GM12878 (cell line): ENCODE measurements around the gene MUC5B. TPM values are rescaled to one million over a fixed set of nuclear protein-coding genes. Genes with fewer than 3 reads are reported as not detected.

Experiments used
- ATAC-seq: fragments of 200-7000 bp; cut with Tn5 transposase; 3 replicates; pipeline ENCODE4 v1.9.1; 2020; ENCODE audit warnings: mild to moderate bottlenecking, moderate library complexity
- BruUV-seq: library from RNA; stranded (reverse); fragments of 400-500 nt; replicated peaks from 2 replicates; lab custom pipeline; 2021; lab: Mats Ljungman, UMichigan
- CTCF ChIA-PET: fragments of 300-600 bp; sonication (Branson Sonifier 250); formaldehyde crosslinking; extraction: SDS; loops from one replicate; lab custom pipeline; 2021; ENCODE audit warnings: inconsistent platforms; lab: Yijun Ruan, JAX
- POLR2A ChIA-PET: fragments of 350-600 bp; formaldehyde crosslinking; extraction: SDS; loops from one replicate; lab custom pipeline; 2021; ENCODE audit warnings: inconsistent platforms; lab: Charles Lee
- RAD21 ChIA-PET: fragments of 300-600 bp; sonication (Branson Sonifier 250); formaldehyde crosslinking; loops from one replicate; lab custom pipeline; 2023; ENCODE audit warnings: antibody characterized with exemption; ENCODE audit not compliant: unreplicated experiment; lab: Charles Lee
- SMC1A ChIA-PET: fragments of 300-600 bp; sonication (Branson Sonifier 250); formaldehyde crosslinking; loops from one replicate; lab custom pipeline; 2023; ENCODE audit not compliant: unreplicated experiment, uncharacterized antibody; lab: Charles Lee
- DNase-seq: peaks from one replicate; pipeline ENCODE4 v3.0.0-alpha.2; 2011; ENCODE audit warnings: low read depth, low spot score
- FAIRE-seq: peaks from 3 replicates; lab custom pipeline; 2011; peaks lifted over from hg19 to GRCh38; lab: Jason Lieb, UNC
- H2AFZ ChIP-seq: 2 replicates; pipeline ENCODE4 v1.6.0; 2011; ENCODE audit warnings: low read depth, low read length, control low read depth; ENCODE audit not compliant: control insufficient read depth
- H3K27ac ChIP-seq: 2 replicates; pipeline ENCODE4 v1.5.1; 2011; ENCODE audit warnings: control low read depth; ENCODE audit not compliant: control insufficient read depth, insufficient read depth
- H3K27me3 ChIP-seq, 2 experiments: replicated peaks in 1 of 2; 2 replicates each; pipeline versions ENCODE4 v1.6.0 to v1.6.1; 2011; ENCODE audit warnings: low read length in 1 of 2; ENCODE audit not compliant: control insufficient read depth in 2 of 2, insufficient read depth in 2 of 2
- H3K36me3 ChIP-seq, 2 experiments: 2 replicates each; pipeline ENCODE4 v1.5.1; 2011; ENCODE audit warnings: low read length in 1 of 2; ENCODE audit not compliant: control insufficient read depth in 2 of 2, insufficient read depth in 2 of 2
- H3K4me1 ChIP-seq: 2 replicates; pipeline ENCODE4 v1.6.1; 2011; ENCODE audit warnings: mild to moderate bottlenecking, low read length, moderate library complexity, mixed read lengths; ENCODE audit not compliant: control insufficient read depth, insufficient read depth
- H3K4me2 ChIP-seq: 2 replicates; pipeline ENCODE4 v1.6.0; 2011; ENCODE audit warnings: control low read depth; ENCODE audit not compliant: control insufficient read depth, insufficient read depth
- H3K4me3 ChIP-seq: fragments of 200-600 bp; sonication (generic); 2 replicates; pipeline ENCODE4 v1.5.1; 2016
- H3K79me2 ChIP-seq: 2 replicates; pipeline ENCODE4 v1.6.0; 2011; ENCODE audit warnings: low read length; ENCODE audit not compliant: control insufficient read depth, insufficient read depth
- H3K9ac ChIP-seq: 2 replicates; pipeline ENCODE4 v1.8.0; 2011; ENCODE audit warnings: low read length, control low read depth, mixed read lengths; ENCODE audit not compliant: control insufficient read depth, insufficient read depth
- H3K9me3 ChIP-seq: replicated peaks from 3 replicates; pipeline ENCODE4 v1.5.1; 2011; ENCODE audit warnings: mild to moderate bottlenecking, low read length; ENCODE audit not compliant: control insufficient read depth, insufficient read depth
- H4K20me1 ChIP-seq: 2 replicates; pipeline ENCODE4 v1.6.0; 2011; ENCODE audit not compliant: control insufficient read depth, insufficient read depth
- BACH1 ChIP-seq: fragments of 450-650 bp; IDR thresholded peaks from 2 replicates; pipeline ENCODE4 v1.6.1; 2017; ENCODE audit warnings: mild to moderate bottlenecking, borderline replicate concordance
- CTCF ChIP-seq, 3 experiments: IDR thresholded peaks in 2 of 3; conservative IDR thresholded peaks in 1 of 3; 2 replicates each; pipeline ENCODE4 v1.5.1; 2011; ENCODE audit warnings: low read depth in 3 of 3, low read length in 3 of 3, mild to moderate bottlenecking in 3 of 3, control low read depth in 2 of 3, moderate library complexity in 2 of 3, inconsistent platforms in 1 of 3, mixed read lengths in 1 of 3; ENCODE audit not compliant: control insufficient read depth in 2 of 3, insufficient read depth in 1 of 3; ENCODE audit errors: extremely low read depth in 1 of 3
- GATAD2B ChIP-seq: fragments of 450-650 bp; conservative IDR thresholded peaks from 2 replicates; pipeline ENCODE4 v1.6.1; 2017; ENCODE audit warnings: low read depth, mild to moderate bottlenecking, moderate library complexity
- NFXL1 ChIP-seq: fragments of 450-650 bp; IDR thresholded peaks from 2 replicates; pipeline ENCODE4 v1.6.1; 2017; ENCODE audit warnings: antibody characterized with exemption, mild to moderate bottlenecking, borderline replicate concordance
- NR2F1 ChIP-seq: fragments of 450-650 bp; conservative IDR thresholded peaks from 2 replicates; pipeline ENCODE4 v1.6.1; 2017; ENCODE audit warnings: mild to moderate bottlenecking
- PML ChIP-seq: IDR thresholded peaks from 2 replicates; pipeline ENCODE4 v1.6.1; 2012; ENCODE audit warnings: low read length, inconsistent platforms
- SREBF2 ChIP-seq: IDR thresholded peaks from 2 replicates; pipeline ENCODE4 v1.6.1; 2012; ENCODE audit warnings: mild to moderate bottlenecking, low read length
- WGBS: methylation state at CpG from one replicate; pipeline ENCODE4 v1.1.6; 2016; ENCODE audit warnings: low lambda C conversion rate; ENCODE audit not compliant: insufficient replicate concordance, insufficient coverage; ENCODE audit errors: missing lambda C conversion rate; 5-methylcytosine and 5-hydroxymethylcytosine counted together
- in situ Hi-C: fragments of 300-500 bp; cut with MboI; formaldehyde crosslinking; loops from 9 replicates; pipeline ENCODE4 v1.14.3; 2018; ENCODE audit warnings: mixed read lengths
- intact Hi-C: fragments of 100-400 bp; cut with micrococcal nuclease; formaldehyde crosslinking; loops from one replicate; pipeline ENCODE4 v1.14.2; 2022; ENCODE audit not compliant: unreplicated experiment
- polyA plus RNA-seq, 11 experiments: library from polyadenylated mRNA; depleted of rRNA in 4 of 11; unstranded in 6 of 11; stranded (reverse) in 5 of 11; fragments of >200 nt; fragmentation: Nextera tagmentation in 4 of 11; fragmentation: Illumina TruSeq in 1 of 11; extraction: Ambion mirVana in 4 of 11; extraction: Trizol in 1 of 11; gene quantifications; 1 replicate in 1 of 11; 2 replicates in 10 of 11; pipeline versions ENCODE4 v1.2.1 to v1.2.3, GENCODE V29; 2011 to 2016; ENCODE audit warnings: inconsistent platforms in 2 of 11, missing spikeins in 2 of 11, low read depth in 1 of 11
- total RNA-seq, 4 experiments: library from RNA; depleted of rRNA in 3 of 4; stranded (reverse); fragments of >200 nt in 3 of 4; fragmentation: Illumina TruSeq in 1 of 4; extraction: Trizol in 1 of 4; gene quantifications; 2 replicates each; pipeline versions ENCODE4 v1.2.1 to v1.2.3, GENCODE V29; 2013 to 2021
- TF ChIP-seq, protein P1 (sequence below): IDR thresholded peaks from 2 replicates; pipeline ENCODE4 v1.6.1; 2012; ENCODE audit warnings: low read depth, low read length, improper control_type of control experiment
- TF ChIP-seq, protein P2 (sequence below): fragments of 450-650 bp; formaldehyde crosslinking; IDR thresholded peaks from 2 replicates; pipeline ENCODE4 v1.5.0; 2022; ENCODE audit warnings: mild to moderate bottlenecking, missing genetic modification characterization

Gene MUC5B
- total and polyA plus RNA-seq, 10 of the 15 experiments (the other 5 are each of a cell fraction or from before 2014, with no cell fraction given): 1.5 TPM; not detected in 9

DNA sequence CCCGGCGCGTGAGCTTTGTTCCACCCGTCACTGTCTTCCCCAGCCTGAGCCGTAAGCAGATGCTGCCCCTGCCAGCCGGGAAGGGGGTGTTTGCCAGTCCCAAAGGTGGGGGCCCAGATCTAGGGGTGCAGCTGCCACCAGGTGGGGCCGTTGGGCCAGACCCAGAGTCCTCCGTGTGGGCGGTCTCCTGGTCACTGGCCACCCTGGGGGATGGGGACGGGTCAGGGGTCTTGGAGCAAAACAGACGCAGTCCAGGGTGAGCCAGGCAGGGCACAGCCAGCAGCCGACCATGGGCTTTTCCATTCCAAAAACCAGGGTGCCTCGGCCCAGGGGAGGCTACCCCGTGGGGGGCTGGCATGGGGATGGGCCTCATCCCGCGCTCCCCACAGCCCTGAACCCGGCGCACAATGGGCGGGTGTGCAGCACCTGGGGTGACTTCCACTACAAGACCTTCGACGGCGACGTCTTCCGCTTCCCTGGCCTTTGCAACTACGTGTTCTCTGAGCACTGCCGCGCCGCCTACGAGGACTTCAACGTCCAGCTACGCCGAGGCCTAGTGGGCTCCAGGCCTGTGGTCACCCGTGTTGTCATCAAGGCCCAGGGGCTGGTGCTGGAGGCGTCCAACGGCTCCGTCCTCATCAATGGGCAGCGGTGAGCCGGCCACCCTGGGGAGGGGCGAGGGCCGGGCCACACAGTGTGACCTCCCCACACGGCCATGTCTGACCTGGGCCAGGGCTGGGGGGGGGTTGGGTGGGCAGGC lies 3.5 kb downstream of the MUC5B start:
- BruUV-seq: no TSS peak
- in situ Hi-C loops (no loop called here), intact Hi-C loops (no loop called here)
- no peak for DNase-seq
- Histone ChIP-seq H3K27ac (no peak overlapping the region), H4K20me1 (no peaks in the 10 kb centered on the region), H3K4me2 (no peak overlapping the region), H3K4me3 (no peak overlapping the region), H3K4me1 (no peaks in the 10 kb centered on the region), H3K27me3 (no peaks in the 10 kb centered on the region), H3K9me3 (no peaks in the 10 kb centered on the region), H2AFZ (no peak overlapping the region), H3K36me3 (no peaks in the 10 kb centered on the region), H3K79me2 (no peaks in the 10 kb centered on the region), H3K9ac (no peak overlapping the region)
- RAD21 ChIA-PET: no interaction called here
- CTCF ChIA-PET: no interaction called here
- POLR2A ChIA-PET: no interaction called here
- FAIRE-seq: no peak
- 0 out of 6 replicates have a peak, but pooled peaks of 1 of the 3 experiments have one; percentile 9 for TF ChIP-seq CTCF (IDR thresholded peaks at IDR 0.05 in 2 of 3, conservative IDR thresholded peaks at IDR 0.05 in 1 of 3; ENCODE audit: control insufficient read depth in 2 of 3, extremely low read depth in 1 of 3, insufficient read depth in 1 of 3, low read depth in 3 of 3, low read length in 3 of 3)
- no peak for TF ChIP-seq GATAD2B
- WGBS: 59% methylated on average over 30 of the region's 41 CpGs
- SMC1A ChIA-PET: no interaction called here
- ATAC-seq: no peak

- 32% methylated on average over 13 of the region's 23 CpGs for WGBS
- H3K27me3 ChIP-seq: no peaks in the 10 kb centered on the region
- no peak for TF ChIP-seq NR2F1
- TF ChIP-seq NFXL1: no peak
- TF ChIP-seq SREBF2: no peak
- no peak for TF ChIP-seq PML
- TF ChIP-seq, protein P1, sequence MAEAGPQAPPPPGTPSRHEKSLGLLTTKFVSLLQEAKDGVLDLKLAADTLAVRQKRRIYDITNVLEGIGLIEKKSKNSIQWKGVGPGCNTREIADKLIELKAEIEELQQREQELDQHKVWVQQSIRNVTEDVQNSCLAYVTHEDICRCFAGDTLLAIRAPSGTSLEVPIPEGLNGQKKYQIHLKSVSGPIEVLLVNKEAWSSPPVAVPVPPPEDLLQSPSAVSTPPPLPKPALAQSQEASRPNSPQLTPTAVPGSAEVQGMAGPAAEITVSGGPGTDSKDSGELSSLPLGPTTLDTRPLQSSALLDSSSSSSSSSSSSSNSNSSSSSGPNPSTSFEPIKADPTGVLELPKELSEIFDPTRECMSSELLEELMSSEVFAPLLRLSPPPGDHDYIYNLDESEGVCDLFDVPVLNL: no peak
- no peak for TF ChIP-seq BACH1
- TF ChIP-seq, protein P2, sequence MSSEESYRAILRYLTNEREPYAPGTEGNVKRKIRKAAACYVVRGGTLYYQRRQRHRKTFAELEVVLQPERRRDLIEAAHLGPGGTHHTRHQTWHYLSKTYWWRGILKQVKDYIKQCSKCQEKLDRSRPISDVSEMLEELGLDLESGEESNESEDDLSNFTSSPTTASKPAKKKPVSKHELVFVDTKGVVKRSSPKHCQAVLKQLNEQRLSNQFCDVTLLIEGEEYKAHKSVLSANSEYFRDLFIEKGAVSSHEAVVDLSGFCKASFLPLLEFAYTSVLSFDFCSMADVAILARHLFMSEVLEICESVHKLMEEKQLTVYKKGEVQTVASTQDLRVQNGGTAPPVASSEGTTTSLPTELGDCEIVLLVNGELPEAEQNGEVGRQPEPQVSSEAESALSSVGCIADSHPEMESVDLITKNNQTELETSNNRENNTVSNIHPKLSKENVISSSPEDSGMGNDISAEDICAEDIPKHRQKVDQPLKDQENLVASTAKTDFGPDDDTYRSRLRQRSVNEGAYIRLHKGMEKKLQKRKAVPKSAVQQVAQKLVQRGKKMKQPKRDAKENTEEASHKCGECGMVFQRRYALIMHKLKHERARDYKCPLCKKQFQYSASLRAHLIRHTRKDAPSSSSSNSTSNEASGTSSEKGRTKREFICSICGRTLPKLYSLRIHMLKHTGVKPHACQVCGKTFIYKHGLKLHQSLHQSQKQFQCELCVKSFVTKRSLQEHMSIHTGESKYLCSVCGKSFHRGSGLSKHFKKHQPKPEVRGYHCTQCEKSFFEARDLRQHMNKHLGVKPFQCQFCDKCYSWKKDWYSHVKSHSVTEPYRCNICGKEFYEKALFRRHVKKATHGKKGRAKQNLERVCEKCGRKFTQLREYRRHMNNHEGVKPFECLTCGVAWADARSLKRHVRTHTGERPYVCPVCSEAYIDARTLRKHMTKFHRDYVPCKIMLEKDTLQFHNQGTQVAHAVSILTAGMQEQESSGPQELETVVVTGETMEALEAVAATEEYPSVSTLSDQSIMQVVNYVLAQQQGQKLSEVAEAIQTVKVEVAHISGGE (CRISPR knock-in tag): no peak
Observed at GRCh38 chr11:1226986-1227550, 4.2 kb downstream of the MUC5B start.

More at GRCh38 chr11:1226986-1227550, 4.2 kb downstream of the MUC5B start:
- H3K27ac ChIP-seq: no peak overlapping the region
- ChIA-PET SMC1A (no interaction called here), RAD21 (no interaction called here), CTCF (no interaction called here), POLR2A (no interaction called here)
- H3K36me3 ChIP-seq: no peaks in the 10 kb centered on the region
- no peak overlapping the region for H2AFZ ChIP-seq
- no peak for ATAC-seq
- no peak overlapping the region for H3K4me2 ChIP-seq
- intact Hi-C loops (no loop called here), in situ Hi-C loops (no loop called here)
- no peaks in the 10 kb centered on the region for H3K9me3 ChIP-seq
- no peak overlapping the region for H3K4me3 ChIP-seq
- no peaks in the 10 kb centered on the region for H3K79me2 ChIP-seq
- no peaks in the 10 kb centered on the region for H4K20me1 ChIP-seq
- BruUV-seq: no TSS peak
- no peaks in the 10 kb centered on the region for H3K4me1 ChIP-seq
- no peak overlapping the region for H3K9ac ChIP-seq
- FAIRE-seq: no peak
- no peak for DNase-seq
